ENCODE data around the gene MICU2.

DNA sequence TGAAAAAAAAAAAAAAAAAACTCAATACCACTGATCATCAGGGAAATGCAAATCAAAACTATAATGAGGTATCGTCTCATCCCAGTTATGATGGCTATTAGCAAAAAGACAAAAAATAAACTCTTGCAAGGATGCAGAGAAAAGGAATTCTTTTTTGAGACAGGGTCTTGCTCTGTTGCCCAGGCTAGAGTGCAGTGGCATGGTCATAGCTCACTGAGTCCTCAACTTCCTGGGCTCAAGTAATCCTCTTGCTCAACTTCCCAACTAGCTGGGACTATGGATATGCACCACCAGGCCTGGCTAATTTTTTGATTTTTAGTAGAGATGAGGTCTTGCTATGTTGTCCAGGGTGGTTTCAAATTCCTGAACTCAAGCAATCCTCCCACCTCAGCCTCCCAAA, 59.5 kb downstream of the MICU2 start:
- TF ChIP-seq, protein P1, sequence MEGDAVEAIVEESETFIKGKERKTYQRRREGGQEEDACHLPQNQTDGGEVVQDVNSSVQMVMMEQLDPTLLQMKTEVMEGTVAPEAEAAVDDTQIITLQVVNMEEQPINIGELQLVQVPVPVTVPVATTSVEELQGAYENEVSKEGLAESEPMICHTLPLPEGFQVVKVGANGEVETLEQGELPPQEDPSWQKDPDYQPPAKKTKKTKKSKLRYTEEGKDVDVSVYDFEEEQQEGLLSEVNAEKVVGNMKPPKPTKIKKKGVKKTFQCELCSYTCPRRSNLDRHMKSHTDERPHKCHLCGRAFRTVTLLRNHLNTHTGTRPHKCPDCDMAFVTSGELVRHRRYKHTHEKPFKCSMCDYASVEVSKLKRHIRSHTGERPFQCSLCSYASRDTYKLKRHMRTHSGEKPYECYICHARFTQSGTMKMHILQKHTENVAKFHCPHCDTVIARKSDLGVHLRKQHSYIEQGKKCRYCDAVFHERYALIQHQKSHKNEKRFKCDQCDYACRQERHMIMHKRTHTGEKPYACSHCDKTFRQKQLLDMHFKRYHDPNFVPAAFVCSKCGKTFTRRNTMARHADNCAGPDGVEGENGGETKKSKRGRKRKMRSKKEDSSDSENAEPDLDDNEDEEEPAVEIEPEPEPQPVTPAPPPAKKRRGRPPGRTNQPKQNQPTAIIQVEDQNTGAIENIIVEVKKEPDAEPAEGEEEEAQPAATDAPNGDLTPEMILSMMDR (IDR thresholded peaks at IDR 0.05), result no peak
- TF ChIP-seq, protein P2, sequence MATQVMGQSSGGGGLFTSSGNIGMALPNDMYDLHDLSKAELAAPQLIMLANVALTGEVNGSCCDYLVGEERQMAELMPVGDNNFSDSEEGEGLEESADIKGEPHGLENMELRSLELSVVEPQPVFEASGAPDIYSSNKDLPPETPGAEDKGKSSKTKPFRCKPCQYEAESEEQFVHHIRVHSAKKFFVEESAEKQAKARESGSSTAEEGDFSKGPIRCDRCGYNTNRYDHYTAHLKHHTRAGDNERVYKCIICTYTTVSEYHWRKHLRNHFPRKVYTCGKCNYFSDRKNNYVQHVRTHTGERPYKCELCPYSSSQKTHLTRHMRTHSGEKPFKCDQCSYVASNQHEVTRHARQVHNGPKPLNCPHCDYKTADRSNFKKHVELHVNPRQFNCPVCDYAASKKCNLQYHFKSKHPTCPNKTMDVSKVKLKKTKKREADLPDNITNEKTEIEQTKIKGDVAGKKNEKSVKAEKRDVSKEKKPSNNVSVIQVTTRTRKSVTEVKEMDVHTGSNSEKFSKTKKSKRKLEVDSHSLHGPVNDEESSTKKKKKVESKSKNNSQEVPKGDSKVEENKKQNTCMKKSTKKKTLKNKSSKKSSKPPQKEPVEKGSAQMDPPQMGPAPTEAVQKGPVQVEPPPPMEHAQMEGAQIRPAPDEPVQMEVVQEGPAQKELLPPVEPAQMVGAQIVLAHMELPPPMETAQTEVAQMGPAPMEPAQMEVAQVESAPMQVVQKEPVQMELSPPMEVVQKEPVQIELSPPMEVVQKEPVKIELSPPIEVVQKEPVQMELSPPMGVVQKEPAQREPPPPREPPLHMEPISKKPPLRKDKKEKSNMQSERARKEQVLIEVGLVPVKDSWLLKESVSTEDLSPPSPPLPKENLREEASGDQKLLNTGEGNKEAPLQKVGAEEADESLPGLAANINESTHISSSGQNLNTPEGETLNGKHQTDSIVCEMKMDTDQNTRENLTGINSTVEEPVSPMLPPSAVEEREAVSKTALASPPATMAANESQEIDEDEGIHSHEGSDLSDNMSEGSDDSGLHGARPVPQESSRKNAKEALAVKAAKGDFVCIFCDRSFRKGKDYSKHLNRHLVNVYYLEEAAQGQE (IDR thresholded peaks at IDR 0.05; ENCODE audit: insufficient read depth in 1 of 2, low read depth in 2 of 2, low read length in 1 of 2), result no peak
